Adrenal gland (tissue), 5 donors: ENCODE results near the gene SOS1.

ENCODE experiments used
- CTCF ChIP-seq, 6 experiments: fragments of 450-650 bp in 4 of 6; fragments of 200-600 bp in 2 of 6; sonication (generic) in 1 of 6; IDR thresholded peaks; 1 replicate in 5 of 6; 2 replicates in 1 of 6; pipeline versions ENCODE4 v1.5.1 to v1.8.0; 2016 to 2021; ENCODE audit warnings: antibody characterized with exemption in 6 of 6, mild to moderate bottlenecking in 2 of 6, moderate library complexity in 1 of 6
- POLR2A ChIP-seq, 2 donors: fragments of 450-650 bp; IDR thresholded peaks; one replicate each; pipeline ENCODE4 v1.6.1; 2017; ENCODE audit warnings: antibody characterized with exemption in 2 of 2, mild to moderate bottlenecking in 2 of 2, moderate library complexity in 1 of 2
- donor health status: DM: no; HTN: no; CAD: no.

GRCh38 chr2:38945372-38945771 lies 175.5 kb downstream of the SOS1 start:
- no peak for TF ChIP-seq CTCF (IDR thresholded peaks at IDR 0.05)
- no peak for TF ChIP-seq POLR2A (IDR thresholded peaks at IDR 0.05)
